HG03159 (cell line): ENCODE results near the gene TTLL10.

Experiments
- ATAC-seq: cut with Tn5 transposase; IDR thresholded peaks from one replicate; pipeline ENCODE4 v1.9.1; 2021; ENCODE audit warnings: mild to moderate bottlenecking, moderate library complexity; ENCODE audit not compliant: unreplicated experiment

The TTLL10 gene

DNA sequence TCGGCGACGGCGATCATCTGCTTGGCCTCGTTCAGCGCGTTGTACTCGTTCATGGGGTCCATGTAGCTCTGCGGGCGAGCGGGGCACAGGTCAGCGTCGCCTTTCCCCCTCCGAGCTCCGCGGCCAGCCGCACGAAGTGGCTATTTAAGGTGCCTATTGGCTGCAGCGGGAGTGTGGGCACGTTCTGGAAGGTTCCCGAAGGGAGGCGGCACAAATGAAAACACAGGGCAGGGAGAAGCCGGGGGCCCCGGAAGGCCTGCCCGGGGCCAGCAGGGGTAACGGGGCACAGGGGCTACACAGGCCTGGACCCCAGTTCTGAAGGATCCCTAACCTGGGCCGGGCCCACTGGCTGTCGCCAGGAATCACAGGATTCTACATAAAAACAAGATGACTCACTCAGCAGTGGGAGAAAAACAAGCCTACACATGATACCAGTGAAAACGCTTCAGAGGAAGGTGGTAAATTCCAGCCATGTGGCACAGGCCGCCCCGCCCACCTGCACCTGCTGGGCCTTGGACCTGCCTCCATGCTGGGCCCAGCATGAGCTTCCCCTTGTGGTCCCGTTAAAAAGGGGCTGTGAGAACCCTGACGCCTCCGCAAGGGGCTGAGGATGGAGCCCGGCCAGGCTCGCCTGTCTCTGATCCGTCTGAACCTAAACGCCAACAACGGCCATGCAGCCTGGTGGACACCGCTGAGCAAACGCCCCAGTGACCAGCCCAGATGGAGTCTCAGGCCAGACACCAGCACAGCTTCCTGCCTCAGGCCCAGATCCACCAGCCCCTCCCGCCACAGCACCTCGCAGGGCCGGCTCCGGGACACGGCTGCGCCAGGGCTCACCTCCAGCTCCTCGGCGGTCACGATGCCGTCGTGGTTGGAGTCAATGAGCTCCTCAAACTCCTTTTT, 44.2 kb downstream of the TTLL10 start:
- ATAC-seq, result no peak

DNA sequence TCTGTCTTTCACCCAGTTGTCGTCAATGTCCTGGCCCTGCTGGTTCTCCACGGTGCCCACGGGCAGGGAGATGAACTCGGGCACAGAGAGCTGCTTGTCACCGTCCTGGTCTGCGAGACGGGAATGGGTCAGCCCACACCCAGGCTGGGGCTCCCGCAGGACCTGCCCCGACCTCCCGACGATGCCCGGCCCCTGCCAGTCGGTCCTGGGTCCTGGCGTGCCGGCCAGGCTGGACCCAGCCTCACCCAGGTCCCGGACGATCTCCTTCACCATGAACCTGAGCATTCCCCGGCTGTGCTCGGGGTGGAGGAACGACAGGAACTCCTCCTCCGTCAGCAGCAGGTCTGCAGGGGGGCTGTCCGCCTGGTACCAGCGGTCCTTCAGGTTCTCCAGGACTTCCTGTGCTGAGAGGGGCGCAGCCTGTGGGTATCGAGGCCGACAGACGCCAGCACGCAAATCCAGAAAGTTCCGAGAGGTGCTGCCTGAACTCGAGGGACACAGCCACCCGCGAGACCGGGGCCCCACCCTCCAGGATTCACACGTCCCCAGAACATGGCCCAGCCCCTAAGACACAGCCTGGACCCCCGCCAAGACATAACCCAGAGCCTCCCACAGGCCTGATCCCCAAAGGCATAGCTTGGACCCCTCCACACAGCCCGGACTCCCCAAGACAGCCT, 45.0 kb downstream of the TTLL10 start:
- no peak for ATAC-seq

DNA sequence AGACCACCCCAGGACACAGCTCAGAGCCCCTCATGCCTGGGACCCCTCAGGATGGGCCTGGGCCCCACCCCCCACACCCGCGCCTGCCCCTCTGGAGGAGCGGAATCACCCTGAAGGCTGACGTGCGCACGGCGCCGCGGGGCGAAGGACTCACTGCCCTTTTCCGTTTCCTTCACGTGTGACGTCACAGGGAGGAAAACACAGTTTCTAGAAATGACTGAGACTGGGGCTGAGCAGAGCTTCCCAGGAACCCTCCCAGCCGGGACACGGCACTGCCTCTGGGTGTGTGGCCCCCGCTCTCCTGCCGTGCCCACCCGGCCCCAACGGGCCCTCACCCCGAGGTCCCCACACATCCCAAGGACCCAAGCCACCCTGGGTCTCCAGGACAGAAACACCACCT, 45.7 kb downstream of the TTLL10 start:
- no peak for ATAC-seq

DNA sequence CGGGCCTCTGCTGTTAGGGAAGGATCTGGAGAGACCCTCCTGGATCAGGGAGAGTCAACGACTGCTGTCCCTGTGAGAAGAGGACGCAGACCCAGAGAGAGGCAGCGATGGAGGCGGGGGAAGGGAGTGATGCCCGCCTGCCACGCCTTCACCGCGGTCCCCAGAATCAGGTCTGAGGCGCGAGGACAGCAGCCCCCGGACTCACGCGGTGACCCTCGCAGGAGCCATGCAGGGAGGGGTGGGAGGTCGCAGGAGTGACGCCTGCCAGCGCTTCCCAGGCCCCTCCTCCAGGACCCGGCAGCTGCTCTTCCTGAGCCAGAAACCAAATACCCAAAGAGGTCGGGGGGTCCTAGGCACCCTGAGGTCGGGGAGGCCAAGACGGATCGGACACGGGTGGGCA, 46.5 kb downstream of the TTLL10 start:
- ATAC-seq, result no peak

DNA sequence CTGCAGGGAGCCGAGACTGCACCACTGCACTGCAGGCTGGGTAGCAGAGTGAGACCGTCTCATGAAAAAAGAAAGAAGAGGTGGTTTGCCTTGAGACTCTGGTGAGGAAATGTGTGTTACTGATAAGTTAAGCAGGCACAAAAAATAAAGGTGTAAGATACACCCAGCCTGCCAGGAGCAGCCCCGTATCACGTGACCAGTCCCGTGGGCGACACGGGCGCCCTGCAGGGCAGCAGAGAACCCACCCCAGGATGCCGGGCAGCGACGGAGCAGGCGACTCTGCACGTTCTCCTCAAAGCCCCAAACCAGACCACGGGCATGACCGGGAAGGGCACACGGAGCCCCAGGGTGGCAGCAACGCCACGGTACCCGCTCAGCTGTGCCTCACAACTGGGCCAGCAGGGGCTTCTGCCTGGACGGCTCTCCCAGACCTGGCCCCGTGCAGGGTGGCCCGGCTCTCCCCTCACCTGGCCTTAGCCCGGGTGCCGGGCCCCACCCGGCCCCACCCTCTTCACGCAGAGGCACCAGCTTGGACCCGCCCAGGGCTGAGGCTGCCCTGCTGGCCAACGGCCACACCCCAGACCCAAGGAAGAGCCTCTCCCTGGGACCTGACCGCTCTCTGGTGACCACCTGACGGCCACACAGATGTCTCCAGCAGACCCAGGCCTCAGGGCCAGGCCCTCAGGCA, 48.4 kb downstream of the TTLL10 start:
- no peak for ATAC-seq

DNA sequence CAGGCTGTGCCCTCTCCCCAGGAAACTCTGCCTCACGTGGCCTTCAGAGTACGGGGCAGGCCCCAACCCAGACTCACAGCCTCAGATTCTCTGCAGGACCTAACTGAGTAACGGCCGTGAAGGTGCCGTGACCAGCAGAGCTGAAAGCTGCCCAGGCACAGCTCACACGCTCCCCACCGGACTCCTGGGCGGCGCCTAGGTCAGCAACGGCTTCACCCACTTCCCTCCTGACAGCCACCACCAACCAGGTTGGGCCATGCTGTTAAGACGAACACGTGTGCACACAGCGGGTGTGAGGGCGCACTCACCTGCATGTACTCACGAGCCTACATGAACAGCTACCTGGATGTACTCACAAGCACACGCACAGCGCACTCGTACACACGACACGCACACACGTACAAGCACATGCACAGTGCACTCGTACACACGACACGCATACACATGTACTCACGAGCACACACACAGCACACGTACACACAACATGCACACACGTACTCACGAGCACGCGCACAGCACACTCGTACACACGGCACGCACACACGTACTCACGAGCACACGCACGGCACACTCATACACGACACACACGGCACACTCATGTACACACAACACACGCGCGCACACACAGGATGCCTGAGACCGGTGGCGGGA, 49.0 kb downstream of the TTLL10 start:
- ATAC-seq, result no peak

DNA sequence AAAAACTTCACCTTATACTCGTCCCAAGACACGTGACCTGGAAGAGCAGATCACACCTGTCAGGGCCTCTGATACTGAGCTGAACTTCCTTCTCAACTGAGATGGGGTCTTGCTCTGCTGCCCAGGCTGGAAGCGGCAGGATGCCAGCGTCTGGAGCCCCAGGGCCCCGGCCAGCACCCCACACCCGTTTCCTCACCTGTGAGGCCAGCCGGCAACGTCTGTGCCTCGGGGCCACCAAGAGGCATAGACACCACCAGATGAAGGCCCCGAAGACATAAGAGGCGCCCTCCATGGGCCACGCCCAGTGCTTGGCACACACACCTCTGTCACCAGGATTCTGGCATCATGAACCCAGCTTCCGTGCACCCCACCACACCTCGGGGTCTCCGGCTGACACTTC, 49.6 kb downstream of the TTLL10 start:
- ATAC-seq, result no peak

DNA sequence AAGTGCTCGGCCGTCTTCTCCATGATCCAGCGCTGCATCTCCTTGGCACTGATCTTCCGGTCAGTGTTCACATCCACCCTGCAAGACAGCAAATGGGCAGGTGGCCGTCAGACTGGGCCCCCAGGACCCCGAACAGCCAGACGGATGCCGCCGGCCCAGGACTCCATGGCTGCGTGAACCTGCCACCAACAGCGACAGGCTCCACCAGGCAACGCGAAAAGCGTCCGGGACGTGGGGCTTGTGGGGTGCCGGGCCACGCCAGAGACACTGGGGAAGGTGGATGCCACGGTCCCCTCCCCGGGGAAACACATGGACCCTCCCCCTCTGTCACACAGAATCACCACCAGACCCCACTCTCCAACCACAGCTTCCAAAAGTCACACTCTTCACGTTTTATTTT, 50.2 kb downstream of the TTLL10 start:
- no peak for ATAC-seq

DNA sequence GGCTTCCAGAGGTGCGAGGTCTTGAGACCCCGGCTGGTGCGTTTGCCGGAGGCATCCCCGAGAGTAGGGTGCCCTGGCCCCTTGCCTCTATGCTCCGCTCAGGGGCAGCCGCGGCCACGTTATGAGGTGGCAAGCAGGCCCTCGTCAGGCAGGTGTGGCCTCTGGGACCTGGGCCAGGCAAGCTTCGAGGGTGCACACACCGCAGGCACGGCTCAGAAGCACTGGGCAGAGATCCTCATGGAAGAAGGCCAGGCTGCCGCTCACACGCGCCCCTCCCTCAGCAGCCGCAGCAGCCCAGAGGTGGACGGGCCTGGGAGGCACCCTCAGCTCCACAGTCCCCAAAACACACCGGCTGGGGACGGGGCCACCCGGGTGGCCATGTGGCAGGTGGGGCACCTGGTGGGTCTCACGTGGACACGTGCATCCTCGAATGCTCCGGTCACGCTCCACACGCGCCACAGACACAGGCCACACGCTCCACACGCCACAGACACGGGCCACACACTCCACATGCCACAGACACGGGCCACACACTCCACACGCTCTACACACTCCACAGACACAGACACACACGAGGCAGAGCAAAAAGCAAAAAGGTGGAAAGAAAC, 51.7 kb downstream of the TTLL10 start:
- no peak for ATAC-seq

DNA sequence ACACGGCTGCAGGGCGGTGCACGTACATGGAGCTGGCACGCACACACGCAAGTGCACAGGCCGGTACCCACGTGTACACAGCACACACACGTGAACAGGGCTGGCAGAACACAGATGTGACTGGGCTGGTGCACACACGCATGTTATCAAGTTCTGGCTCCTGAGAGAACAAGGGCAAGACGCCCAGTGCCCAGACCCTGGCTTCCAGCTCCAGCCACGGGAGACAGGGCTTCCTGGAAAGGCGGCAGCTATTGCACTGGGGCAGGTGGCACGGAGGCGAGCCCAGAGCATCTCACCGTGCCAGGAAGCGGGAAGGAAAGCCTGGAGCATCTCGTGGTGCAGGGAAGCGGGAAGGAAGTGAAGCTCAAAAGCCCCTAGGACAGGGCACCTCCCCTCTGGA, 52.2 kb downstream of the TTLL10 start:
- no peak for ATAC-seq

DNA sequence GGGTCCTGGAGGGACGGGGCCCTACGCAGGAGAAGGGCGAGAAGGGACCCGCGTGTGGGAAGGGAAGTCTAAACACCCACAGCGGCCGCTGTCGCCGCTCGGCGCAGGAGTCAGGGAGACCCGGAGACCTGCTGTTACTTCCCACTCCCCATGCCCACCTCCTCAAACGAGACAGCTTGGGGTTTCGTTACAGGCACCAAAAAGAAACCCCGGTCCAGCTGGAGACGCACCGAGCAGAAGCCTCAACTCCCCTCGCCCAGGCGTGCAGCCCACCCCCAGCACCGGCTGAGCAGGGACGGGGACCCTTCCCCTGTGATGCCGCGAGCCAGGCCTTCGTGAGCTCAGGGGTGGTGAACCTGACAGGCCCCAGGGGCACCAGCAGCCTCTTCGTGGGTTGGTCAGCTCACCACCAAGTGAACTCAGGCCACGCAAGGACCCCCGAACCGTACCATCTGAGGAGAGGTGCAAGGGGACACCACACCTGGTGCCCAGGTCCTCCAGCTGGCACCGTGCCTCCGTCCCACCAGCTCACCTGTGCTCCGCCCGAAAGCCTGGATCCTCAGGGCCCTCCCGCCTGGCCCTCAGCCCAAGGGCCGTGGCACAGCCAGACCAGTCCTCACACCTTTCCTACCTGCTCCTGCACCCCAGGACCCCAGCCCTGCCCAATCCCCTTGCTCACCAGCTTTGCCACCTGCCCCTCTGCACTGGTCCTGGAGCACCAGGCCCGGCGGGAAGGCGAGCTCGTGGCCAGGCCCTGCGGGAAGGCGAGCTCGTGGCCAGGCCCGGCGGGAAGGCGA, 53.1 kb downstream of the TTLL10 start:
- no peak for ATAC-seq

DNA sequence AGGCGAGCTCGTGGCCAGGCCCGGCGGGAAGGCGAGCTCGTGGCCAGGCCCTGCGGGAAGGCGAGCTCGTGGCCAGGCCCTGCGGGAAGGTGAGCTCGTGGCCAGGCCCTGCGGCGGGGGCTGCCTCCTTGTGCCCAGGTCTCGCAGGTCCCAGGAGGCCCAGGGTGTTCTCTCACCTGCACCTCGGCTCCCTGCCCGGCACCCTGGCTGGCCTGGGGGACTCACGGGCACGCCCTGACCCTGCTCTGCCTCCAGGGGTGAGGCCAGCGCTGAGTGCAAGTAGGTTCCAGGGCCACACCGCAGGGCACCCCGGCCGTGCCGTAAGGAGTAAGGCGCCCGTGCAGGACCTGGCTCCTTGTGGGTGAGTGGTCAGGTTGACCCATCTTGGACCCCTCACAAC, 53.7 kb downstream of the TTLL10 start:
- ATAC-seq, result no peak

DNA sequence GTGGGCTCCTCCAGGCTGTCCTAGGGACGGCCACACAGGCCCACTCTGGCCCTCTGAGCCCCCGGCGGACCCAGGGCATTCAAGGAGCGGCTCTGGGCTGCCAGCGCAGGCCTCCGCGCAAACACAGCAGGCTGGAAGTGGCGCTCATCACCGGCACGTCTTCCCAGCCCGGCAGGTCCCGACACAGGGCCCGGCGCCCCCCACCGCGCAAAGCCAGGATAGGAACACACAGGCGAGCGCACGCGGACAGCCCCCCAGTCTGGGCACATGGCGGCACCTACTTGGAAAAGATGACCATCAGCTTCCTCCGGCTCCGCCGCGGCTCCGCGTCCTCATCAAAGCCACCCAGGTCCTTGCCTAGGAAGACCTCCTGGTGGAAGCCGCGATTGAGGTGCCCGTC, 54.5 kb downstream of the TTLL10 start:
- no peak for ATAC-seq

DNA sequence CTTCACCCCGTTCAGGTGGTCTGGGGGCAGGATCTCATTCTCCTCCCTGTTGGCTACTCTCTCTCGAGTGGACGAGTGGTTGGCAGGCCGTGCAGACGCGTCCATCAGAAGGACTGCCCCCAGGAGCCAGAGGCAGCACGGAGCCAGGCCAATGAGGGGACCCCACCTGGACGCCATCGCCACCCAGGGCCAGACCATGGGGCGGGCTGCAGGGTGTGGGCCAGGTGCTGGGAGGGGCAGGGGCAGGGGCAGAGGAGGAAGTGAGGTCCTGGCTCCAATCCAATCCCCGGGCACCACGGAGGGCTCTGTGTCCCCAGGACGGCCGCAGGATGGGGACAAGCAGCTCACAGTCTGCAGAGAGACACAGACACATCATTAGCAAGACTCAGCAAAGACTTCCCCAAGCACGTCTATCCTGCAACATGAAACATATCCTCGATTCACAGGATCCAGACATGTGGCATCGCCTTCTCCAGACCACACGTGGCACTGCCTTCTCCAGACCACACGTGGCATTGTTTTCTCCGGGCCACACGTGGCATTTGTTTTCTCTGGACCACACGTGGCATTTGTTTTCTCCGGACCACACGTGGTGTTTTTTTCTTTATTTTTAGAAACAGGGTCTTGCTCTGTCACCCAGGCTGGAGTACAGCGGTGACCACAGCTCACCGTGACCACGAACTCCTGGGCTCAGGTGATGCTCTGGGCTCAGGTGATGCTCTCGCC, 55.1 kb downstream of the TTLL10 start:
- no peak for ATAC-seq

DNA sequence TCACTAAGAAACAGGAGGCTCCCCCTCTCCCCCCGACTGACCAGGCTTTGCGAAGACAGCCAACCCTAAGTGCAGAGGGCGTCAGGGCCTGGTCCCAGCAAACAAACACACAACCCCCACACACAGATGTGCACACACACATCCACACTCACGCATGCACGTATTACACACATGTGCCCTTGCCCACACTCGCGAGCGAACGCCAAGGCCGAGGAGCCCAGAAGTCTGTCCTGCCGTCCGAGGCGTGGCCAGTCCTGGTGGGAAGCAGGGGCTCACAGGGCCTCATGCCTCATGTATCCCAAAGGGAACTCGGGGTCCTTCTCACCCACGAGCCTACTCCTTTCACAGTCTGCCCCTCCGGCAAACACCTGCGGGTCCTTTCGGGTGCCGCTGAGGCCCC, 56.1 kb downstream of the TTLL10 start:
- ATAC-seq, result no peak

DNA sequence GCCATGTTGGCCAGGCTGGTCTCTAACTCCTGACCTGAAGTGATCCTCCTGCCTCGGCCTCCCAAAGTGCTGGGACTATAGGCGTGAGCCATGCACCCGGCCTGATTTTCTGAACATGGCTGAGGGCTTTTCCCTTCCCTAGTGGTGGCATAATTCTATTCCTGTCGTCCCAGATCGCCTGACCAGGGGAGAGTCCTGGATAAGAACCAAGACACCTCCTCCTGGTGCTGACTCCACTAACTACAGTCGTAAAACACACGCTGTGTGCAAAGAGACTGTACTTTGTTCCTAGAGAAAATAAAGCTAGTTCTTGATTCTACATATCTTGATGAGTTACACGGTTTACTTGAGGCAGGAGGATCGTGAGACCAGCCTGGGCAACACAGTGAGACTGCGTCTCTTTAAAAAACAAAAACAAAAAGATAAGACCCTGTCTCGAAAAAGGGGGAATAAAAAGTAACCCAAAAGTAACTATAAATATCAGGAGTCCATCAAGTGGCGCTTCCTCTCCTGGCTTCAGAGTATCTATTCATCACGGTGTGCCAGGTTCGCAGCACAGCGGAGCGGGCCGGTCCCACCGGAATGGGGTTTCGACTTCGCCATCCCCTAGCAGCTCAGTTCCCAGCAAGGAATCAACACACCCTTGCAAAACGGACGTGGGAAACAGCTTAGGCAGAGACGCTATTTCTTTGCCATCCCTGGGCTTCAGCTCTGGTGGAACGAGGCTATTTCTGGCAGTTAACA, 57.1 kb downstream of the TTLL10 start:
- ATAC-seq, result no peak

DNA sequence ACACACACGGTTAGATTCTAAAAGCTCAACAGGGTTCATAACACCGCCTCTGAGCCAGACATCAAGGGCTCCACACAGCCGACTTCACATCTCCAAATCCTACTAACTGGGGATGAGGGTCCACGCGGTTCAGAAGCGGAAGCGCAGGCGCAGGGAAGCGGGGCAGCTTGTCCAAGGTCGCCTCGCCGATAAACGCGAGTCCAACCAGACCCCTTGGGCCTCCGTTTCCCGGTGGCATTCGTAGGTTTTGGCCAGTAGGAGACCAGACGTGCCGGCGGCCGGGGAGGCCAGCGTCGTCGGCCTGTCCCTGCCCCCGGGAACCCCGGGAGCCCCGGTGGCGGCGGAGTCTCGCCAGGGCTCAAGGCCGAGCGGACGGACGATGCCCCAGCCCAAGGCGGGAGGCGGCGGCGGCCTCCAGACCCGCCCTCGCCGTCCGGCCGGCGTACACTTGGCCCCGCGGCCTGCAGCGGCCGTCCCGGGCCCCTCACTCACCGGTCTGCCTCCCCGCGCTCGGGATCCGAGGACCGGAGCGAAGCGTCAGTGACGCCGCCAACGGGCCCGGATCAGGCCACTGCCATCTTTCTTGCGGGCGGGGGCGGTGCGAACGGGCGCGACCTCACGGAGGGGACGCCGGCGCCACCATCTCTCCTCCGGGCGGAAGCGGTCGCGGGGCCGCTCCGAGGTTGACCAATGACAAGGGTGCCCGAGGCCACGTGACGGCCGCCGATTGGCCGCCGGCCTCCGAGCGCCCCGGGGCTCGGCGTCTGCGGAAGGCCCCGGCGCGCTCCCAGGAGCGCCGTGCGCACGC, 57.9 kb downstream of the TTLL10 start, which contains the start of gene SDF4:
Gene SDF4 (minus strand): TSS at position 602 of the 808 bp plus-strand sequence. CDS start 3,229 bp downstream, outside the sequence.
- peak; percentile 94 for ATAC-seq
